Ovary (tissue), 9 donors: ENCODE data around the gene COG1. TPM values are rescaled to one million over a fixed set of nuclear protein-coding genes. Genes with fewer than 3 reads are reported as not detected.

Source experiments
- DNase-seq, 5 donors: peaks; one replicate each; pipeline ENCODE4 v3.0.0-alpha.2; 2019 to 2020
- H3K27ac ChIP-seq, 2 donors: fragments of 200-600 bp; one replicate each; pipeline versions ENCODE4 v1.5.1 to v1.8.0; 2019 to 2022
- H3K27me3 ChIP-seq: fragments of 200-600 bp; one replicate; pipeline ENCODE4 v1.8.0; 2022
- H3K36me3 ChIP-seq: fragments of 200-600 bp; sonication (generic); one replicate; pipeline ENCODE4 v1.5.1; 2019
- H3K4me1 ChIP-seq: one replicate; pipeline ENCODE4 v1.8.1; 2013; ENCODE audit warnings: mild to moderate bottlenecking, moderate library complexity; ENCODE audit not compliant: insufficient read depth
- H3K4me3 ChIP-seq: fragments of 200-600 bp; sonication (generic); one replicate; pipeline ENCODE4 v1.5.1; 2017
- H3K9me3 ChIP-seq, 2 donors: fragments of 200-600 bp in 1 of 2; sonication (generic) in 1 of 2; one replicate each; pipeline versions ENCODE4 v1.5.1 to v1.8.1; 2013 to 2019; ENCODE audit warnings: mild to moderate bottlenecking in 1 of 2, moderate library complexity in 1 of 2
- CTCF ChIP-seq, 3 donors: fragments of 450-650 bp in 2 of 3; fragments of 200-600 bp in 1 of 3; IDR thresholded peaks; one replicate each; pipeline versions ENCODE4 v1.5.1 to v1.8.0; 2016 to 2022; ENCODE audit warnings: antibody characterized with exemption in 3 of 3, mild to moderate bottlenecking in 1 of 3
- EP300 ChIP-seq: sonication (generic); formaldehyde crosslinking; IDR thresholded peaks from one replicate; pipeline ENCODE4 v1.6.1; 2017; ENCODE audit warnings: antibody characterized with exemption
- POLR2A ChIP-seq: fragments of 450-650 bp; IDR thresholded peaks from one replicate; pipeline ENCODE4 v1.6.1; 2017; ENCODE audit warnings: antibody characterized with exemption, mild to moderate bottlenecking, moderate library complexity
- WGBS, 3 donors: extraction: QIAGEN DNeasy Blood & Tissue Kit in 1 of 3; methylation state at CpG; one replicate each; pipeline versions ENCODE4 v1.1.5 to v1.1.7; 2013 to 2017; 5-methylcytosine and 5-hydroxymethylcytosine counted together
- intact Hi-C, 4 donors: fragments of 100-400 bp; cut with DNase I; formaldehyde crosslinking; loops; one replicate each; pipeline versions ENCODE4 v1.11.0 to v1.15.1; 2022 to 2023
- polyA plus RNA-seq, 2 donors: library from polyadenylated mRNA; stranded (reverse); fragments of 200-250 nt in 1 of 2; fragments of 350-450 nt in 1 of 2; fragmentation: Illumina TruSeq in 1 of 2; extraction: RNeasy Lipid Tissue Mini Kit (QIAGEN cat#74804) in 1 of 2; gene quantifications; one replicate each; pipeline ENCODE4 v1.2.3, GENCODE V29; 2013 to 2014
- total RNA-seq, 7 donors: library from RNA; depleted of rRNA in 2 of 7; stranded (reverse); fragments of >200 nt in 2 of 7; fragmentation: NEBNext Ultra II Directional in 3 of 7; extraction: Animal tissue kit (Norgen Biotek cat#: 25700) in 3 of 7; gene quantifications; one replicate each; pipeline versions ENCODE4 v1.1.0 to v1.2.4, GENCODE V29; 2016 to 2023
- donor health status: DM: no; HTN: no; CAD: no; lungs with moderate emphysema.
- donor health status: DM: no; HTN: no; CAD: no.
- donor health status: Bipolar disorder and iron deficiency.
- donor health status: DM: yes; HTN: yes; CAD: no.
- donor health status: DM: no; HTN: no; CAD: no.
- donor health status: DM: yes; HTN: yes; CAD: no.

COG1 gene
- total and polyA plus RNA-seq, 9 donors = 22.0 to 59.1 (median 48.4) TPM

GRCh38 chr17:73250851-73251640, 58.2 kb downstream of the COG1 start:
- Histone ChIP-seq H3K27ac (no peak overlapping the region), H3K27me3 (no peaks in the 10 kb centered on the region), H3K4me1 (no peaks in the 10 kb centered on the region), H3K36me3 (no peaks in the 10 kb centered on the region), H3K9me3 (no peaks in the 10 kb centered on the region), H3K4me3 (no peak overlapping the region)
- intact Hi-C loops = loop anchor here in 1 of 4 donors (2.0 kb wide), 1 partner anchor 116 kb away; no protein-coding TSS in a partner anchor
- no peak for DNase-seq
- WGBS, 3 donors = 51 to 57% (median 55%) methylated on average over 10 of the region's 10 CpGs
- TF ChIP-seq POLR2A (no peak), CTCF (IDR thresholded peaks at IDR 0.05) (no peak), EP300 (no peak)

GRCh38 chr17:73251871-73252270, 59.0 kb downstream of the COG1 start:
- Histone ChIP-seq H3K9me3 (no peaks in the 10 kb centered on the region), H3K27me3 (no peaks in the 10 kb centered on the region), H3K27ac (no peak overlapping the region), H3K4me1 (peaks cover 2% of the 10 kb centered on the region), H3K4me3 (no peak overlapping the region), H3K36me3 (no peaks in the 10 kb centered on the region)
- DNase-seq = no peak
- TF ChIP-seq CTCF (IDR thresholded peaks at IDR 0.05) = no peak
- intact Hi-C loops = loop anchor here in 1 of 4 donors (2.0 kb wide), 1 partner anchor 115 kb away; no protein-coding TSS in a partner anchor
- WGBS, 3 donors = 74 to 81% (median 76%) methylated on average over 8 of the region's 8 CpGs

GRCh38 chr17:73255671-73256181, 62.9 kb downstream of the COG1 start:
- peak; percentile 37 to 77 (median 64) for DNase-seq
- no peak overlapping the region for H3K27ac ChIP-seq

GRCh38 chr17:73256220-73256619, 63.4 kb downstream of the COG1 start:
- Histone ChIP-seq H3K4me1 (peaks cover 3% of the 10 kb centered on the region), H3K4me3 (no peak overlapping the region), H3K27ac (no peak overlapping the region), H3K27me3 (no peaks in the 10 kb centered on the region), H3K36me3 (no peaks in the 10 kb centered on the region), H3K9me3 (no peaks in the 10 kb centered on the region)
- intact Hi-C loops = loop anchor here in 3 of 4 donors (2.0 kb wide), 2 partner anchors 113 to 115 kb away; no protein-coding TSS in a partner anchor
- DNase-seq = no peak
- 75 to 95% (median 93%) methylated on average over 3 of the region's 3 CpGs for WGBS, 3 donors
- TF ChIP-seq EP300 = no peak

More at GRCh38 chr17:73255671-73256181, 62.9 kb downstream of the COG1 start:
- Histone ChIP-seq H3K4me3 (no peak overlapping the region), H3K9me3 (no peaks in the 10 kb centered on the region), H3K27me3 (no peaks in the 10 kb centered on the region), H3K4me1 (peaks cover 3% of the 10 kb centered on the region), H3K36me3 (no peaks in the 10 kb centered on the region)
- TF ChIP-seq EP300 (no peak), POLR2A (no peak), CTCF (IDR thresholded peaks at IDR 0.05) (peak; percentile 93 to 99 (median 97))
- intact Hi-C loops = loop anchor here (2.0 kb wide), 3 partner anchors 113 to 117 kb away; no protein-coding TSS in a partner anchor
- WGBS, 3 donors = 1 to 4% (median 3%) methylated on average over 8 of the region's 8 CpGs

- Histone ChIP-seq H3K4me1 (peaks cover 8% of the 10 kb centered on the region), H3K27me3 (no peaks in the 10 kb centered on the region), H3K9me3 (no peaks in the 10 kb centered on the region), H3K4me3 (no peak overlapping the region), H3K27ac (no peak overlapping the region), H3K36me3 (no peaks in the 10 kb centered on the region)
- DNase-seq = no peak
- TF ChIP-seq POLR2A (no peak), CTCF (IDR thresholded peaks at IDR 0.05) (no peak), EP300 (no peak)
- intact Hi-C loops = loop anchor here in 3 of 4 donors (2.0 kb wide), 2 partner anchors 111 to 113 kb away; no protein-coding TSS in a partner anchor
- WGBS, 3 donors = 91 to 92% (median 92%) methylated on average over 6 of the region's 6 CpGs
Observed at GRCh38 chr17:73257516-73257915, 64.7 kb downstream of the COG1 start.
